H1 (cell line): ENCODE measurements around the gene SP1. TPM values are rescaled to one million over a fixed set of nuclear protein-coding genes. Genes with fewer than 3 reads are reported as not detected.

Experiments
- CTCF ChIA-PET: fragments of 300-600 bp; sonication (Branson Sonifier 250); formaldehyde crosslinking; loops from one replicate; lab custom pipeline; 2021; ENCODE audit not compliant: partially characterized antibody; lab: Charles Lee
- POLR2A ChIA-PET: fragments of 300-600 bp; sonication (Branson Sonifier 250); formaldehyde crosslinking; loops from one replicate; lab custom pipeline; 2021; ENCODE audit warnings: inconsistent platforms; ENCODE audit not compliant: partially characterized antibody; lab: Charles Lee
- DNase-seq, 2 experiments: peaks; one replicate each; pipeline versions ENCODE4 v3.0.0 to v3.0.0-alpha.2; 2010 to 2022; ENCODE audit warnings: low spot score in 2 of 2, low read depth in 1 of 2, mixed read lengths in 1 of 2
- FAIRE-seq: peaks from 2 replicates; lab custom pipeline; 2011; peaks lifted over from hg19 to GRCh38; lab: Jason Lieb, UNC
- H2AFZ ChIP-seq: 2 replicates; pipeline ENCODE4 v1.8.1; 2012; ENCODE audit warnings: low read length, inconsistent platforms
- H2AK5ac ChIP-seq: 2 replicates; pipeline ENCODE4 v1.6.1; 2013; ENCODE audit warnings: low read depth, low read length
- H2BK120ac ChIP-seq: replicated peaks from 2 replicates; pipeline ENCODE3; 2013; ENCODE audit warnings: low read depth, low read length, inconsistent platforms
- H2BK12ac ChIP-seq: 2 replicates; pipeline ENCODE4 v1.6.1; 2013; ENCODE audit warnings: low read depth, low read length
- H2BK15ac ChIP-seq: 2 replicates; pipeline ENCODE4 v1.6.1; 2013; ENCODE audit warnings: low read length
- H2BK20ac ChIP-seq: 2 replicates; pipeline ENCODE4 v1.6.1; 2013; ENCODE audit warnings: low read length
- H2BK5ac ChIP-seq: 2 replicates; pipeline ENCODE4 v1.6.1; 2013; ENCODE audit warnings: low read depth, low read length
- H3K14ac ChIP-seq: 2 replicates; pipeline ENCODE4 v1.6.1; 2013; ENCODE audit warnings: inconsistent platforms; ENCODE audit not compliant: insufficient read length
- H3K18ac ChIP-seq: 2 replicates; pipeline ENCODE4 v1.6.1; 2013; ENCODE audit warnings: low read length; ENCODE audit errors: extremely low read depth
- H3K23ac ChIP-seq: 2 replicates; pipeline ENCODE4 v1.6.1; 2013; ENCODE audit warnings: inconsistent platforms; ENCODE audit not compliant: insufficient read length
- H3K23me2 ChIP-seq: 2 replicates; pipeline ENCODE4 v1.6.1; 2013; ENCODE audit warnings: low read depth, low read length
- H3K27ac ChIP-seq: 2 replicates; pipeline ENCODE4 v1.6.1; 2011; ENCODE audit warnings: low read depth, low read length, inconsistent platforms
- H3K27me3 ChIP-seq, 4 experiments: replicated peaks in 1 of 4; 1 replicate in 1 of 4; 2 replicates in 3 of 4; pipeline versions ENCODE4 v1.6.1 to v1.8.1; 2011 to 2013; ENCODE audit warnings: low read length in 3 of 4, mild to moderate bottlenecking in 3 of 4, inconsistent platforms in 2 of 4, mixed read lengths in 2 of 4, moderate library complexity in 1 of 4; ENCODE audit not compliant: control insufficient read depth in 3 of 4, insufficient read depth in 3 of 4; ENCODE audit errors: extremely low read depth in 1 of 4
- H3K36me3 ChIP-seq, 4 experiments: 2 replicates each; pipeline versions ENCODE4 v1.6.1 to v1.8.1; 2011 to 2013; ENCODE audit warnings: mild to moderate bottlenecking in 4 of 4, low read length in 3 of 4, moderate library complexity in 2 of 4, control low read depth in 1 of 4, inconsistent platforms in 1 of 4; ENCODE audit not compliant: insufficient read depth in 4 of 4, control insufficient read depth in 2 of 4
- H3K4ac ChIP-seq: replicated peaks from 2 replicates; pipeline ENCODE3; 2013; ENCODE audit warnings: low read length, low read depth, mixed read lengths, inconsistent platforms; ENCODE audit not compliant: insufficient read length
- H3K4me1 ChIP-seq, 4 experiments: replicated peaks in 1 of 4; 1 replicate in 1 of 4; 2 replicates in 3 of 4; pipeline versions ENCODE4 v1.6.1 to v1.8.1; 2011 to 2013; ENCODE audit warnings: low read length in 3 of 4, inconsistent platforms in 2 of 4, mixed read lengths in 1 of 4; ENCODE audit not compliant: insufficient read depth in 4 of 4, control insufficient read depth in 3 of 4
- H3K4me2 ChIP-seq, 2 experiments: 2 replicates each; pipeline versions ENCODE4 v1.6.1 to v1.8.1; 2011 to 2013; ENCODE audit warnings: low read depth in 2 of 2, low read length in 2 of 2, control low read depth in 1 of 2, inconsistent platforms in 1 of 2, mild to moderate bottlenecking in 1 of 2; ENCODE audit not compliant: insufficient read depth in 1 of 2
- H3K4me3 ChIP-seq, 4 experiments: fragments of 200-600, 300-600 bp in 1 of 4; sonication (generic), shearing (Covaris generic), sonication (Bioruptor Twin) in 1 of 4; 2 replicates each; pipeline versions ENCODE4 v1.5.1 to v1.8.1; 2011 to 2016; ENCODE audit warnings: low read length in 4 of 4, low read depth in 3 of 4, control low read depth in 2 of 4, inconsistent platforms in 2 of 4, mild to moderate bottlenecking in 2 of 4, mixed read lengths in 1 of 4, moderate library complexity in 1 of 4; ENCODE audit not compliant: insufficient read depth in 2 of 4; ENCODE audit errors: extremely low read depth in 1 of 4
- H3K56ac ChIP-seq: replicated peaks from 2 replicates; pipeline ENCODE3; 2013; ENCODE audit warnings: low read depth, mild to moderate bottlenecking, mixed read lengths, low read length, inconsistent platforms; ENCODE audit not compliant: insufficient read length
- H3K79me1 ChIP-seq: 2 replicates; pipeline ENCODE4 v1.6.1; 2013; ENCODE audit warnings: low read depth, low read length, control low read depth
- H3K79me2 ChIP-seq, 2 experiments: 2 replicates each; pipeline versions ENCODE4 v1.6.1 to v1.8.1; 2012 to 2013; ENCODE audit warnings: low read length in 2 of 2, mild to moderate bottlenecking in 2 of 2, inconsistent platforms in 1 of 2; ENCODE audit not compliant: insufficient read depth in 2 of 2, control insufficient read depth in 1 of 2
- H3K9ac ChIP-seq, 4 experiments: replicated peaks in 1 of 4; 1 replicate in 1 of 4; 2 replicates in 3 of 4; pipeline versions ENCODE4 v1.6.1 to v1.8.1; 2011 to 2013; ENCODE audit warnings: low read depth in 3 of 4, low read length in 3 of 4, control low read depth in 2 of 4, mild to moderate bottlenecking in 2 of 4, moderate library complexity in 2 of 4, inconsistent platforms in 1 of 4; ENCODE audit errors: extremely low read depth in 1 of 4
- H3K9me3 ChIP-seq, 2 experiments: 2 replicates each; pipeline versions ENCODE4 v1.6.1 to v1.8.1; 2012 to 2013; ENCODE audit warnings: mild to moderate bottlenecking in 2 of 2, moderate library complexity in 2 of 2, control low read depth in 1 of 2, inconsistent platforms in 1 of 2, low read depth in 1 of 2, low read length in 1 of 2, mixed read lengths in 1 of 2; ENCODE audit not compliant: insufficient read depth in 2 of 2
- H4K20me1 ChIP-seq, 2 experiments: replicated peaks in 1 of 2; 2 replicates each; pipeline versions ENCODE3 to v1.8.1; 2011 to 2013; ENCODE audit warnings: inconsistent platforms in 2 of 2, low read length in 2 of 2, mild to moderate bottlenecking in 1 of 2; ENCODE audit not compliant: insufficient read depth in 2 of 2, control insufficient read depth in 1 of 2
- H4K5ac ChIP-seq: 2 replicates; pipeline ENCODE4 v1.6.1; 2013; ENCODE audit warnings: low read length, low read depth, mixed read lengths, inconsistent platforms; ENCODE audit not compliant: insufficient read length
- H4K8ac ChIP-seq: 2 replicates; pipeline ENCODE4 v1.8.0; 2013; ENCODE audit warnings: mild to moderate bottlenecking, moderate library complexity, low read length, inconsistent platforms; ENCODE audit not compliant: insufficient read depth; ENCODE audit errors: extremely low read depth
- H4K91ac ChIP-seq: replicated peaks from 2 replicates; pipeline ENCODE3; 2013; ENCODE audit warnings: low read length, mixed read lengths, inconsistent platforms; ENCODE audit not compliant: insufficient read length
- CREB1 ChIP-seq: IDR thresholded peaks from 2 replicates; pipeline ENCODE4 v1.6.1; 2012; ENCODE audit warnings: inconsistent platforms
- NRF1 ChIP-seq: IDR thresholded peaks from 2 replicates; pipeline ENCODE4 v1.6.1; 2011; ENCODE audit warnings: mild to moderate bottlenecking, low read depth, low read length, improper control_type of control experiment
- SP2 ChIP-seq: IDR thresholded peaks from 2 replicates; pipeline ENCODE4 v1.6.1; 2012; ENCODE audit warnings: mild to moderate bottlenecking, low read length, inconsistent platforms
- WGBS, 2 experiments: shearing (Covaris generic) in 1 of 2; methylation state at CpG; one replicate each; pipeline versions ENCODE4 v1.1.6 to v1.1.7; 2013 to 2015; ENCODE audit warnings: low lambda C conversion rate in 2 of 2, mixed read lengths in 2 of 2, inconsistent platforms in 1 of 2, low coverage in 1 of 2, missing lambda C conversion rate in 1 of 2; ENCODE audit not compliant: insufficient replicate concordance in 2 of 2, insufficient coverage in 1 of 2, insufficient read length in 1 of 2; ENCODE audit errors: extremely low coverage in 1 of 2, missing lambda C conversion rate in 1 of 2; 5-methylcytosine and 5-hydroxymethylcytosine counted together
- polyA plus RNA-seq, 7 experiments: library from polyadenylated mRNA; depleted of rRNA in 3 of 7; stranded (reverse) in 5 of 7; unstranded in 2 of 7; fragments of >200 nt in 5 of 7; fragments of 200-250 nt in 2 of 7; gene quantifications; 1 replicate in 5 of 7; 2 replicates in 1 of 7; 4 replicates in 1 of 7; pipeline versions ENCODE4 v1.2.1 to v1.2.3, GENCODE V29; 2011 to 2013; ENCODE audit warnings: missing spikeins in 2 of 7, mixed read lengths in 2 of 7
- total RNA-seq: library from RNA; stranded (reverse); fragmentation: NEBNext Ultra II Directional; extraction: Animal tissue kit (Norgen Biotek cat#: 25700); gene quantifications from 2 replicates; pipeline ENCODE4 v1.2.1, GENCODE V29; 2021

Gene SP1
- total and polyA plus RNA-seq, 2 of the 8 experiments (the other 6 are each of a cell fraction or from before 2014, with no cell fraction given) = 50.7 to 75.2 TPM

- H3K18ac ChIP-seq = no peak overlapping the region
- POLR2A ChIA-PET = interaction anchor here (0.6 to 2.4 kb wide), 11 partner anchors 11 to 297 kb away, joined by 3 to 19 read pairs (median 5); no protein-coding TSS in a partner anchor
- no peak overlapping the region for H4K8ac ChIP-seq
- peak overlapping the region in 1 of 2 experiments; percentile 84; a peak in 1 of 4 replicates for H3K4me2 ChIP-seq
- peaks cover 3 to 21% of the 10 kb centered on the region in 2 experiments; a peak in 3 of 4 replicates for H3K79me2 ChIP-seq
- H2BK5ac ChIP-seq = peak overlapping the region; percentile 26; the same call in 1 of the 2 replicates
- 96% methylated on average over 12 of the region's 12 CpGs; no CpG with 5 or more reads in 1 of the 2 experiments for WGBS, 2 experiments
- no peak overlapping the region for H3K27ac ChIP-seq
- H3K4me1 ChIP-seq = peaks cover 6 to 24% (median 12%) of the 10 kb centered on the region in 4 experiments
- no peak overlapping the region; the same call in 1 of the 2 replicates for H2AK5ac ChIP-seq
- no peak overlapping the region for H3K23ac ChIP-seq
- H2BK120ac ChIP-seq = no peak overlapping the region
- no peak overlapping the region for H2AFZ ChIP-seq
- DNase-seq (no peak), FAIRE-seq (no peak)
- H3K36me3 ChIP-seq = peaks cover 13 to 18% (median 13%) of the 10 kb centered on the region in 4 experiments
- H3K4ac ChIP-seq = no peak overlapping the region
- H3K4me3 ChIP-seq = peak overlapping the region in 1 of 4 experiments; percentile 62; a peak in 1 of 8 replicates
- H3K9ac ChIP-seq = no peak overlapping the region; a peak in 1 of 7 replicates
- CTCF ChIA-PET = interaction anchor here (0.9 to 2.5 kb wide), 5 partner anchors 24 to 127 kb away, joined by 3 to 17 read pairs (median 6); a partner anchor contains a TSS
- H2BK15ac ChIP-seq = no peak overlapping the region
- no peak overlapping the region for H3K56ac ChIP-seq
- peaks cover 0 to 10% of the 10 kb centered on the region in 2 experiments for H4K20me1 ChIP-seq
- peaks cover 7% of the 10 kb centered on the region; the same call in 1 of the 2 replicates for H3K23me2 ChIP-seq
- H3K14ac ChIP-seq = no peak overlapping the region
- no peaks in the 10 kb centered on the region for H3K27me3 ChIP-seq
- no peak overlapping the region for H2BK20ac ChIP-seq
- H2BK12ac ChIP-seq = peak overlapping the region; percentile 29; the same call in 1 of the 2 replicates
- H4K91ac ChIP-seq = no peak overlapping the region
- no peaks in the 10 kb centered on the region for H3K9me3 ChIP-seq
- H4K5ac ChIP-seq = no peak overlapping the region
- H3K79me1 ChIP-seq = peaks cover 10% of the 10 kb centered on the region
- TF ChIP-seq NRF1 (no peak), CREB1 (no peak), SP2 (no peak)
Measured at GRCh38 chr12:53378222-53378621, 1.8 kb upstream of the SP1 start.
